Nephron progenitor cell (in vitro differentiated cells): Measurements from ENCODE around the gene ELOVL2.

ENCODE experiments used
- DNase-seq: peaks from one replicate; pipeline ENCODE4 v3.0.0; 2021
- H3K27ac Mint-ChIP-seq: 2 replicates; pipeline ENCODE4 v1.8.0; 2021; ENCODE audit warnings: mild to moderate bottlenecking, moderate library complexity, mixed read lengths
- H3K27me3 Mint-ChIP-seq: 2 replicates; pipeline ENCODE4 v1.8.0; 2021; ENCODE audit warnings: mild to moderate bottlenecking, low read depth, mixed read lengths; ENCODE audit not compliant: poor library complexity
- H3K36me3 Mint-ChIP-seq: 2 replicates; pipeline ENCODE4 v1.8.0; 2021; ENCODE audit warnings: low read depth, mixed read lengths
- H3K4me1 Mint-ChIP-seq: 2 replicates; pipeline ENCODE4 v1.8.0; 2021; ENCODE audit warnings: mixed read lengths
- H3K4me3 Mint-ChIP-seq: 2 replicates; pipeline ENCODE4 v1.8.0; 2021; ENCODE audit warnings: mild to moderate bottlenecking, moderate library complexity, mixed read lengths
- H3K9me3 Mint-ChIP-seq: 2 replicates; pipeline ENCODE4 v1.8.0; 2021; ENCODE audit warnings: mild to moderate bottlenecking, moderate library complexity, mixed read lengths
- CTCF ChIP-seq: fragments of 200-600 bp; sonication (generic); IDR thresholded peaks from 2 replicates; pipeline ENCODE4 v1.5.0; 2021; ENCODE audit warnings: antibody characterized with exemption

ELOVL2 gene

GRCh38 chr6:11055127-11055627 lies 11.1 kb upstream of the ELOVL2 start:
- TF ChIP-seq CTCF = no peak
- no peak overlapping the region for H3K27ac Mint-ChIP-seq
- peaks cover 6% of the 10 kb centered on the region for H3K27me3 Mint-ChIP-seq

GRCh38 chr6:11054722-11055121 lies 10.6 kb upstream of the ELOVL2 start:
- no peaks in the 10 kb centered on the region for H3K4me1 Mint-ChIP-seq
- TF ChIP-seq CTCF = no peak
- H3K9me3 Mint-ChIP-seq = no peaks in the 10 kb centered on the region
- H3K27ac Mint-ChIP-seq = no peak overlapping the region
- H3K27me3 Mint-ChIP-seq = peaks cover 7% of the 10 kb centered on the region
- H3K36me3 Mint-ChIP-seq = no peaks in the 10 kb centered on the region
- no peak for DNase-seq
- no peak overlapping the region for H3K4me3 Mint-ChIP-seq

More at GRCh38 chr6:11055127-11055627, 11.1 kb upstream of the ELOVL2 start:
- H3K4me1 Mint-ChIP-seq = no peaks in the 10 kb centered on the region
- H3K4me3 Mint-ChIP-seq = no peak overlapping the region
- DNase-seq = no peak
- H3K36me3 Mint-ChIP-seq = no peaks in the 10 kb centered on the region
- no peaks in the 10 kb centered on the region for H3K9me3 Mint-ChIP-seq

- Mint-ChIP-seq H3K4me1 (no peaks in the 10 kb centered on the region), H3K4me3 (no peak overlapping the region), H3K27ac (no peak overlapping the region), H3K27me3 (peaks cover 13% of the 10 kb centered on the region), H3K36me3 (no peaks in the 10 kb centered on the region), H3K9me3 (no peaks in the 10 kb centered on the region)
- TF ChIP-seq CTCF = no peak
- no peak for DNase-seq
Observed at GRCh38 chr6:11053307-11053706, 9.2 kb upstream of the ELOVL2 start.

- Mint-ChIP-seq H3K4me3 (no peak overlapping the region), H3K9me3 (no peaks in the 10 kb centered on the region), H3K4me1 (no peaks in the 10 kb centered on the region), H3K27me3 (peaks cover 35% of the 10 kb centered on the region), H3K27ac (no peak overlapping the region), H3K36me3 (no peaks in the 10 kb centered on the region)
- TF ChIP-seq CTCF = no peak
- no peak for DNase-seq
Observed at GRCh38 chr6:11050731-11051130, 6.6 kb upstream of the ELOVL2 start.

GRCh38 chr6:11044712-11045167 lies 635 bp upstream of the ELOVL2 start:
- Mint-ChIP-seq H3K9me3 (peaks cover 6% of the 10 kb centered on the region), H3K27ac (no peak overlapping the region), H3K4me1 (peaks cover 22% of the 10 kb centered on the region), H3K27me3 (peaks cover 80% of the 10 kb centered on the region), H3K4me3 (peak overlapping the region; percentile 87), H3K36me3 (no peaks in the 10 kb centered on the region)
- DNase-seq = no peak
- TF ChIP-seq CTCF = no peak

- Mint-ChIP-seq H3K27me3 (peaks cover 82% of the 10 kb centered on the region), H3K27ac (peak overlapping the region; percentile 3), H3K36me3 (no peaks in the 10 kb centered on the region), H3K4me1 (peaks cover 25% of the 10 kb centered on the region), H3K9me3 (peaks cover 6% of the 10 kb centered on the region), H3K4me3 (peak overlapping the region; percentile 91)
- TF ChIP-seq CTCF = no peak
- peak; percentile 52 for DNase-seq
Observed at GRCh38 chr6:11043378-11043960, 636 bp downstream of the ELOVL2 start.
